Aorta (tissue), 5 donors: Measurements from ENCODE around the gene RNF145. TPM values are rescaled to one million over a fixed set of nuclear protein-coding genes. Genes with fewer than 3 reads are reported as not detected.
"Not testable (repeated sequence)": the region's sequence is repeated elsewhere in the genome, so short reads cannot be mapped to it uniquely, and the experiment has no call there.

ENCODE experiments used
- ATAC-seq: fragments of 200-7000 bp; cut with Tn5 transposase; one replicate; pipeline ENCODE4 v1.9.1; 2022; ENCODE audit warnings: moderate library complexity; ENCODE audit not compliant: low FRiP score
- DNase-seq, 2 donors: peaks; one replicate each; pipeline ENCODE4 v3.0.0-alpha.2; 2020
- H3K27ac ChIP-seq, 2 donors: one replicate each; pipeline ENCODE4 v1.5.1; 2013; ENCODE audit warnings: low read length in 2 of 2, mild to moderate bottlenecking in 2 of 2, moderate library complexity in 2 of 2, control low read depth in 1 of 2, inconsistent platforms in 1 of 2, low read depth in 1 of 2
- H3K27me3 ChIP-seq, 2 donors: one replicate each; pipeline ENCODE4 v1.6.1; 2013; ENCODE audit warnings: control low read depth in 1 of 2, low read length in 1 of 2, mild to moderate bottlenecking in 1 of 2, moderate library complexity in 1 of 2; ENCODE audit not compliant: insufficient read depth in 2 of 2, control insufficient read depth in 1 of 2
- H3K36me3 ChIP-seq, 2 donors: one replicate each; pipeline ENCODE4 v1.6.1; 2013; ENCODE audit warnings: control low read depth in 1 of 2, low read length in 1 of 2, mild to moderate bottlenecking in 1 of 2; ENCODE audit not compliant: insufficient read depth in 2 of 2, control insufficient read depth in 1 of 2
- H3K4me1 ChIP-seq, 2 donors: one replicate each; pipeline ENCODE4 v1.6.1; 2013; ENCODE audit warnings: low read length in 2 of 2, control low read depth in 1 of 2, mild to moderate bottlenecking in 1 of 2, moderate library complexity in 1 of 2; ENCODE audit not compliant: insufficient read depth in 2 of 2, control insufficient read depth in 1 of 2
- H3K4me3 ChIP-seq, 2 donors: one replicate each; pipeline ENCODE4 v1.5.1; 2013; ENCODE audit warnings: low read length in 2 of 2, control low read depth in 1 of 2, mild to moderate bottlenecking in 1 of 2
- H3K9me3 ChIP-seq: one replicate; pipeline ENCODE4 v1.6.1; 2013; ENCODE audit warnings: mild to moderate bottlenecking, low read length; ENCODE audit not compliant: control insufficient read depth
- WGBS, 2 donors: extraction: QIAGEN DNeasy Blood & Tissue Kit; methylation state at CpG; one replicate each; pipeline ENCODE4 v1.1.7; 2013; 5-methylcytosine and 5-hydroxymethylcytosine counted together
- intact Hi-C, 2 donors: fragments of 100-400 bp; cut with DNase I; formaldehyde crosslinking; loops; one replicate each; pipeline versions ENCODE4 v1.14.2 to v1.15.0; 2022
- polyA plus RNA-seq, 2 donors: library from polyadenylated mRNA; stranded (reverse); fragments of 200-250 nt; gene quantifications; one replicate each; pipeline ENCODE4 v1.2.3, GENCODE V29; 2013
- total RNA-seq, 2 donors: library from RNA; stranded (reverse); fragmentation: NEBNext Ultra II Directional; extraction: Animal tissue kit (Norgen Biotek cat#: 25700); gene quantifications; one replicate each; pipeline ENCODE4 v1.2.1, GENCODE V29; 2021
- donor health status: healthy with polysubstance abuse.
- donor health status: Bipolar disorder and iron deficiency.
- donor health status: DM: no; HTN: no; CAD: no.
- donor health status: DM: no; HTN: no; CAD: no.
- donor health status: DM: yes; HTN: yes; CAD: no.

The RNF145 gene
- total and polyA plus RNA-seq, 4 donors: 17.9 to 67.8 (median 44.5) TPM

DNA sequence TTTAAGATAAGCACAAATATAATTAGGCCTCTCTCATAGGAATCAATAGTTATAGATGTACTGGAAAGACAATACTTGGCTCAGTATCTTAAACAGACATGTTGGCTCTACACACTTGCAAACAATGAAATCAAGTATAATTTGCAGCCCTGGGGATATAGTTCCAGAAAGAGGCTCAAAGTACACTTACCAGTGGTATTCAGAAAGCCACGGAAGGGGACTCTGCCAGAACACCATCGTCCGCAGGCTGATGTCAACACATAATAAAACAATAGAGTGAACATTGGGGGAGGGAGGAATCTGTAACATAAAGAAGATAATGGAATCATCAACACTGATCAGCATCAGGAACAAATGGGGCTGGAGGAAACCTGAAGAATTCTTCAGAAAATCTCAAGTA lies 78.5 kb downstream of the RNF145 start:
- no peak for ATAC-seq
- H3K4me1 ChIP-seq: no peaks in the 10 kb centered on the region
- no peak overlapping the region for H3K27ac ChIP-seq
- 94 to 96% methylated on average over 3 of the region's 3 CpGs for WGBS, 2 donors
- H3K36me3 ChIP-seq: no peaks in the 10 kb centered on the region
- H3K9me3 ChIP-seq: no peaks in the 10 kb centered on the region
- no peak overlapping the region for H3K4me3 ChIP-seq
- no peaks in the 10 kb centered on the region for H3K27me3 ChIP-seq
- DNase-seq: no peak
- intact Hi-C loops: loop anchor here (5.0 to 10.0 kb wide), 8 partner anchors 954 to 1366 kb away; partner anchors contain the start of gene CLINT1 (in 2 of the 2)

DNA sequence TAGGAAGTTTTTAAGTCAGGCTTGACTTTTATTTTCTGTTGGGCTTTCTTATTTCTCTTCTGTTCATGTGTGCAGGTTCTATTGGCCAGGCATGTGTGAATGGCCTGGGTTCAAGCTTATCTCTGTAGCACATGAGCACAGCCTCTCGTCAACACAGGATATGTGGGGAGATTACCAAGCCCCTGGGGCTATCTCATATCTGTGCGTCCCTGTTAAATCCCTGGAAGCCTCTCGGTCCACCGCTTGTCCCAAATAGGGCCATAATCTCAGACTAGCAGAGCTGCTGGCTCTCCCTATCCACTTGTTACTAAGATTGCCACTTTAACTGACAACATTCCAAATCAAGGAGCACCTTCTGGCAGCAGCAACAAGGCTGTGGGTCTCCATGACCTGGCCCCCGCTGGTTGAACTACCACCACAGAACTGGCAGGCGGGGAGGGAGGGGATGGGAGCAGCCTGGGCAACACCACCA lies 81.2 kb downstream of the RNF145 start:
- no peaks in the 10 kb centered on the region for H3K4me1 ChIP-seq
- no peaks in the 10 kb centered on the region for H3K9me3 ChIP-seq
- no peak overlapping the region for H3K4me3 ChIP-seq
- no peaks in the 10 kb centered on the region for H3K27me3 ChIP-seq
- DNase-seq (no peak), ATAC-seq (no peak)
- H3K27ac ChIP-seq: no peak overlapping the region
- 92 to 93% methylated on average over 6 of the region's 6 CpGs for WGBS, 2 donors
- no peaks in the 10 kb centered on the region for H3K36me3 ChIP-seq
- intact Hi-C loops: loop anchor here in 1 of 2 donors (5.0 kb wide), 1 partner anchor 951 kb away; no protein-coding TSS in a partner anchor

- Histone ChIP-seq H3K9me3 (no peaks in the 10 kb centered on the region), H3K36me3 (no peaks in the 10 kb centered on the region), H3K27me3 (no peaks in the 10 kb centered on the region), H3K4me1 (no peaks in the 10 kb centered on the region), H3K27ac (no peak overlapping the region), H3K4me3 (no peak overlapping the region)
- DNase-seq: no peak
- WGBS, 2 donors: 85 to 98% methylated on average over 3 of the region's 3 CpGs
- intact Hi-C loops: no loop called here
- no peak for ATAC-seq
Measured at GRCh38 chr5:159123700-159124099, 85.7 kb downstream of the RNF145 start.

- Histone ChIP-seq H3K27ac (no peak overlapping the region), H3K4me1 (no peaks in the 10 kb centered on the region), H3K9me3 (no peaks in the 10 kb centered on the region), H3K27me3 (no peaks in the 10 kb centered on the region), H3K4me3 (no peak overlapping the region), H3K36me3 (no peaks in the 10 kb centered on the region)
- DNase-seq: no peak
- intact Hi-C loops: no loop called here
- no peak for ATAC-seq
- 15 to 17% methylated on average over 2 of the region's 2 CpGs for WGBS, 2 donors
Measured at GRCh38 chr5:159123189-159123588, 86.2 kb downstream of the RNF145 start.

DNA sequence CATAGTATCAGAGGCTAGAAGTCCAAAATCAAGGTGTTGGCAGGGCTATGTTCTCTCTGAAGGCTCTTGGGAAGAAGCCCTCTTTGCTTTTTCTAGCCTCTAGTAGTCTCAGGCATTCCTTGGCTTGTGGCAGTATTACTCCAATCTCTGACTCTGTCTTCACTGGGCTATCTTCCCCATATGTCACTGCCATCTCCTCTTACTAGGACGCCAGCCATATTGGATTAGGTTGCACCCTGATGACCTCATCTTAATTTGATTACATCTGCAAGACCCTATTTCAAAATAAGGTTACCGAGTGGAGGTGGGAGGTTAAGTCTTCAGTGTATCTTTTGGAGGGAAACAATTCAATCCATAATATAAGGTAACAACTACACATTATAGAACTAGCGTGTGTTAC lies 88.3 kb downstream of the RNF145 start:
- ATAC-seq (no peak), DNase-seq (no peak)
- Histone ChIP-seq H3K9me3 (no peaks in the 10 kb centered on the region), H3K36me3 (no peaks in the 10 kb centered on the region), H3K4me1 (peaks cover 0 to 2% of the 10 kb centered on the region in 2 donors), H3K27me3 (no peaks in the 10 kb centered on the region), H3K27ac (no peak overlapping the region), H3K4me3 (no peak overlapping the region)
- 94 to 97% methylated on average over 3 of the region's 3 CpGs for WGBS, 2 donors
- intact Hi-C loops: no loop called here

DNA sequence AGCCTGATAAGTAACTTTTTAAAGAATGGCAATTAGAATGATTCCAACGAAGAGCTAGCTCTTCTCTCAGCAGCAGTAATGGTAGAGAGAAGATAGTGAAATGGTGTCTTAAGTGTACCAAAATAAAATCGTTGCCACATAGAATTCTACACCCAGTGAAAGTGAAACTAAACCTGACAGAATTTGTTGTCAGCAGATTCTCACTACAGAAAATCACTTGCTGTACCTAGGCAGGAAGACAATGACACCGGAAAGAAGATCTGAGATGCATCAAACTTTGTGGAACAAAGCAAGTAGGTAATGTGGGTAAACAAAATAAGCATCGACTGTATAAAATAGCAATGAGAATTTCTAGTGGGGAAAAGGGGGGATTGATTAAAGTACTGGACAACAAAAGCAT lies 88.9 kb downstream of the RNF145 start:
- intact Hi-C loops: no loop called here

GRCh38 chr5:159119842-159120241 lies 89.5 kb downstream of the RNF145 start:
- ATAC-seq, H3K4me1 ChIP-seq, DNase-seq, H3K4me3 ChIP-seq, H3K36me3 ChIP-seq, H3K9me3 ChIP-seq, intact Hi-C loops, H3K27ac ChIP-seq, H3K27me3 ChIP-seq: not testable (repeated sequence)
- WGBS, 2 donors: 74 to 75% methylated on average over 4 of the region's 4 CpGs

More for the DNA sequence above, 88.9 kb downstream of the RNF145 start:
- 79 to 84% methylated on average over 4 of the region's 4 CpGs for WGBS, 2 donors
- peaks cover 0 to 2% of the 10 kb centered on the region in 2 donors for H3K4me1 ChIP-seq
- H3K27me3 ChIP-seq: no peaks in the 10 kb centered on the region
- no peak overlapping the region for H3K4me3 ChIP-seq
- DNase-seq (no peak), ATAC-seq (no peak)
- no peaks in the 10 kb centered on the region for H3K9me3 ChIP-seq
- H3K36me3 ChIP-seq: no peaks in the 10 kb centered on the region
- no peak overlapping the region for H3K27ac ChIP-seq

GRCh38 chr5:159118958-159119659 lies 90.2 kb downstream of the RNF145 start:
- WGBS, 2 donors: 95 to 98% methylated on average over 38 to 39 of the region's 39 CpGs
- ATAC-seq, H3K27ac ChIP-seq, H3K27me3 ChIP-seq, H3K36me3 ChIP-seq, intact Hi-C loops, H3K4me3 ChIP-seq, H3K9me3 ChIP-seq, DNase-seq, H3K4me1 ChIP-seq: not testable (repeated sequence)

- intact Hi-C loops: no loop called here
- DNase-seq: no peak
Measured at GRCh38 chr5:159113405-159113804, 95.9 kb downstream of the RNF145 start.

More at GRCh38 chr5:159113405-159113804, 95.9 kb downstream of the RNF145 start:
- H3K4me1 ChIP-seq: peaks cover 0 to 2% of the 10 kb centered on the region in 2 donors
- no peaks in the 10 kb centered on the region for H3K36me3 ChIP-seq
- no peak overlapping the region for H3K27ac ChIP-seq
- no peaks in the 10 kb centered on the region for H3K27me3 ChIP-seq
- ATAC-seq: no peak
- H3K9me3 ChIP-seq: no peaks in the 10 kb centered on the region
- H3K4me3 ChIP-seq: no peak overlapping the region
